DMS 273 (cell line): ENCODE results near the gene CCR5.

ENCODE experiments used
- DNase-seq: peaks from one replicate; lab custom pipeline; 2025; ENCODE audit not compliant: unreplicated experiment; lab: John Stamatoyannopoulos, UW

Gene CCR5

DNA sequence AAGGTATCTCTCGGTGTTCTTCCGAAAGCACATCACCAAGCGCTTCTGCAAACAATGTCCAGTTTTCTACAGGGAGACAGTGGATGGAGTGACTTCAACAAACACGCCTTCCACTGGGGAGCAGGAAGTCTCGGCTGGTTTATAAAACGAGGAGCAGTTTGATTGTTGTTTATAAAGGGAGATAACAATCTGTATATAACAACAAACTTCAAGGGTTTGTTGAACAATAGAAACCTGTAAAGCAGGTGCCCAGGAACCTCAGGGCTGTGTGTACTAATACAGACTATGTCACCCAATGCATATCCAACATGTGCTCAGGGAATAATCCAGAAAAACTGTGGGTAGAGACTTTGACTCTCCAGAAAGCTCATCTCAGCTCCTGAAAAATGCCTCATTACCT, 12.3 kb upstream of the CCR5 start:
- DNase-seq = no peak

DNA sequence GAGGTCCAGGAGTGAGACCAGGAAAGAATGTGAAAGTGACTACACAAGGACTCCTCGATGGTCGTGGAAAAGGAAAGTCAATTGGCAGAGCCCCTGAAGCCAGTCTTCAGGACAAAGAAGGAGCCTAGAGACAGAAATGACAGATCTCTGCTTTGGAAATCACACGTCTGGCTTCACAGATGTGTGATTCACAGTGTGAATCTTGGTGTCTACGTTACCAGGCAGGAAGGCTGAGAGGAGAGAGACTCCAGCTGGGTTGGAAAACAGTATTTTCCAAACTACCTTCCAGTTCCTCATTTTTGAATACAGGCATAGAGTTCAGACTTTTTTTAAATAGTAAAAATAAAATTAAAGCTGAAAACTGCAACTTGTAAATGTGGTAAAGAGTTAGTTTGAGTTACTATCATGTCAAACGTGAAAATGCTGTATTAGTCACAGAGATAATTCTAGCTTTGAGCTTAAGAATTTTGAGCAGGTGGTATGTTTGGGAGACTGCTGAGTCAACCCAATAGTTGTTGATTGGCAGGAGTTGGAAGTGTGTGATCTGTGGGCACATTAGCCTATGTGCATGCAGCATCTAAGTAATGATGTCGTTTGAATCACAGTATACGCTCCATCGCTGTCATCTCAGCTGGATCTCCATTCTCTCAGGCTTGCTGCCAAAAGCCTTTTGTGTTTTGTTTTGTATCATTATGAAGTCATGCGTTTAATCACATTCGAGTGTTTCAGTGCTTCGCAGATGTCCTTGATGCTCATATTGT, 10.8 kb upstream of the CCR5 start:
- peak; percentile 2 for DNase-seq

DNA sequence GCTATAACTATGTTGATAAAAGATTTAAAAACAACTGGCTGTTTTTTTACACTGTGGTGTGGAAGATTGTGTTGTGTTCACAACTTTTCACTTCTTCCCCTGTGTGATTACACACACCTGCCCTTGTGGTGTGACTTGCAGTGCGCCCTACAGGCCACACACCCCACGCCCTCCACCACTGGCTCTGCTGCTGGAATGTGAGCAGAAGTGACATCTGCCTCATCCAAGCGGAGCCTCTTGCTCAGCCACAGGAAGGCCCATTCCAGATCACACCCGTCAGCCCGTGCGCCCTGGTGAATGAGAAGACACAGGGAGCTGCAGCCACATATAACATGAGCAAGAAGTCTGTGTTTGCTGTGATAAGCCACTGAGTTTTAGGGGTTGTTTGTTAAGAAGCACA, 9.8 kb upstream of the CCR5 start:
- DNase-seq = no peak

DNA sequence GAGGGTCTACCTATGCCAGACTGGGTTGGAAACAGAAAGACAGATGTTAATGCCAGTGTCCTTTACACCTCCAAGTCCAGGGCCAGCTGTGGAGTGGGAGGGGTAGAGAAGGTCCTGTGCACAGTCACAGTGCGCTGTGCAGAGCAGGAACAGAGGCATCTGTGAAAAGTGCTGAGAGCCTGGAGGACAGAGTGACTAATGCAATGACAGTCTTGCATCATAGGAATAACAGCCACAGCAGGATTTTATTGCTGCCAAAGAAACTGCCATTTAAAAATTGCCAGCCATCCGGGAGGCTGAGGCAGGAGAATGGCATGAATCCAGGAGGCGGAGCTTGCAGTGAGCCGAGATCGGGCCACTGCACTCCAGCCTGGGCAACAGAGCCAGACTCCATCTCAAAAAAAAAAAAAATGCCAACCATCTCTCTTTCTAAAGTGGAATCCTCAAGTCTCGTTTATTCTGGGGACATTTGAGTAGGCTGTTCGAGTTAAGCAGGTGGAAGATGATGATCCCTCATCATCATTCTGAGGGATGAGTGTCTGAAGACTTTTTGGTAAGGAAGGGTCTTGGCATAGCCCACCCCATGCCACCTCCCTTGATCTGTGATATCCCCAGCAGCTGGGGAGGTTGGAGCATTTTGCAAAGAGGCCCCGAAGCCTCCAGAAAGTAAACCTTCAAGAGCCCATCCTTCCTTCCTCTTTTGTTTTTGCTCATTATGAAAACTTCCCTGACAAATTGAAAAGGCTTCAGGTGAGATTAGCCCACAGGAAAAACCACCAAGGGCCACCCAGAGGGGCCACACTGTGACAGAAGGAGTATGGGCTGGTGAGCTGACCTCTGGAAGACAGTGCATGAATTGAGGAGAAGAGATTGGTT, 9.1 kb upstream of the CCR5 start:
- no peak for DNase-seq

DNA sequence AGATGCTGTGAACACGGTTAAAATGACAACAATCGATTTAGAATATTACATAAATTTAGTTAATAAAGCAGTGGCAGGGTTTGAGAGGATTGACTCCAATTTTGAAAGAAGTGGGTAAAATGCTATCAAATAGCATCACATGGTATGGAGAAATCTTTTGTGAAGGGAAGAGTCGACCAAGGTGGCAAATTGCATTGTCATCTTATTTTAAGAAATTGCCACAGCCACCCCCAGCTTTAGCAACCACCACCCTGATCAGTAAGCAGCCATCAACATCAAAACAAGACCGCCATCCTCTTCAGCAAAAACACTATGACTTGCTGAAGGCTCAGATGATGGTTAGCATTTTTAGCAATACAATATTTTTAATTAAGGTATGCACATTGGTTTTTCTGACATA, 5.7 kb upstream of the CCR5 start:
- DNase-seq = no peak

GRCh38 chr3:46365737-46366524, 4.8 kb upstream of the CCR5 start:
- no peak for DNase-seq

- no peak for DNase-seq
These were observed 2.9 kb upstream of the CCR5 start for GRCh38 chr3:46367811-46368210.

- peak; percentile 20 for DNase-seq
These were observed 2.2 kb upstream of the CCR5 start for GRCh38 chr3:46368569-46368968.

- DNase-seq = no peak
These were observed 1.6 kb upstream of the CCR5 start for GRCh38 chr3:46369151-46369550.

- no peak for DNase-seq
These were observed 1.0 kb upstream of the CCR5 start for GRCh38 chr3:46369675-46370132.

GRCh38 chr3:46371519-46372340, 984 bp downstream of the CCR5 start:
- DNase-seq = no peak

GRCh38 chr3:46372492-46373359, 2.0 kb downstream of the CCR5 start:
- peak; percentile 21 for DNase-seq

- DNase-seq = no peak
These were observed 4.0 kb downstream of the CCR5 start for GRCh38 chr3:46374755-46375154.

DNA sequence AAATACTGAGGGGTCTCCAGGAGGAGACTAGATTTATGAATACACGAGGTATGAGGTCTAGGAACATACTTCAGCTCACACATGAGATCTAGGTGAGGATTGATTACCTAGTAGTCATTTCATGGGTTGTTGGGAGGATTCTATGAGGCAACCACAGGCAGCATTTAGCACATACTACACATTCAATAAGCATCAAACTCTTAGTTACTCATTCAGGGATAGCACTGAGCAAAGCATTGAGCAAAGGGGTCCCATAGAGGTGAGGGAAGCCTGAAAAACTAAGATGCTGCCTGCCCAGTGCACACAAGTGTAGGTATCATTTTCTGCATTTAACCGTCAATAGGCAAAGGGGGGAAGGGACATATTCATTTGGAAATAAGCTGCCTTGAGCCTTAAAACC, 4.5 kb downstream of the CCR5 start:
- DNase-seq = no peak

DNA sequence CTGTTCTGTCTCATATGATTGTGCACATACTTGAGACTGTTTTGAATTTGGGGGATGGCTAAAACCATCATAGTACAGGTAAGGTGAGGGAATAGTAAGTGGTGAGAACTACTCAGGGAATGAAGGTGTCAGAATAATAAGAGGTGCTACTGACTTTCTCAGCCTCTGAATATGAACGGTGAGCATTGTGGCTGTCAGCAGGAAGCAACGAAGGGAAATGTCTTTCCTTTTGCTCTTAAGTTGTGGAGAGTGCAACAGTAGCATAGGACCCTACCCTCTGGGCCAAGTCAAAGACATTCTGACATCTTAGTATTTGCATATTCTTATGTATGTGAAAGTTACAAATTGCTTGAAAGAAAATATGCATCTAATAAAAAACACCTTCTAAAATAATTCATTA, 5.1 kb downstream of the CCR5 start:
- no peak for DNase-seq

DNA sequence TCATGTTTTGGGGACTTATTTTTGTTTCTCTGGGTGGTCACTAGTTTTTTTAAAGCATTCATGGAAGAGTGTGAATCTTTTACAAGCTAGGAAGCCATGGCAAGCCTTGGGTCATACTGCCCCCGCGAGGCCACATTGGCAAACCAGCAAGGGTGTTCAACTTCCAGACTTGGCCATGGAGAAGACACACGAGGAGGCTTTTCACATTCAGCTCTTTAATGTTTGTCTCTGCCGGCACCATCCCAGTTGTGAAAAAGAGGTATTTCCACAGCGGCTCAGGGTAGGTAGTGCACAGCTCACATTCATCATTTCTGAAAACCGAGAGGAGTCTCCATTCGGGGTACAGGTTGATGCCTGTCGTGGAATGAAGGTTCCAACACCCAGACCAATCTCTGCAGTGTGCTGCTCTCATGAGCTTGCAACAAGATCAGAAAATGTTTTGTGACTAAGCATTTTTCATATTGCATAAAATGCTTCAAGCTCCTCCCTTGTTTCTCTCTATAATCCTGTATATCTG, 7.7 kb downstream of the CCR5 start:
- DNase-seq = peak; percentile 20

DNA sequence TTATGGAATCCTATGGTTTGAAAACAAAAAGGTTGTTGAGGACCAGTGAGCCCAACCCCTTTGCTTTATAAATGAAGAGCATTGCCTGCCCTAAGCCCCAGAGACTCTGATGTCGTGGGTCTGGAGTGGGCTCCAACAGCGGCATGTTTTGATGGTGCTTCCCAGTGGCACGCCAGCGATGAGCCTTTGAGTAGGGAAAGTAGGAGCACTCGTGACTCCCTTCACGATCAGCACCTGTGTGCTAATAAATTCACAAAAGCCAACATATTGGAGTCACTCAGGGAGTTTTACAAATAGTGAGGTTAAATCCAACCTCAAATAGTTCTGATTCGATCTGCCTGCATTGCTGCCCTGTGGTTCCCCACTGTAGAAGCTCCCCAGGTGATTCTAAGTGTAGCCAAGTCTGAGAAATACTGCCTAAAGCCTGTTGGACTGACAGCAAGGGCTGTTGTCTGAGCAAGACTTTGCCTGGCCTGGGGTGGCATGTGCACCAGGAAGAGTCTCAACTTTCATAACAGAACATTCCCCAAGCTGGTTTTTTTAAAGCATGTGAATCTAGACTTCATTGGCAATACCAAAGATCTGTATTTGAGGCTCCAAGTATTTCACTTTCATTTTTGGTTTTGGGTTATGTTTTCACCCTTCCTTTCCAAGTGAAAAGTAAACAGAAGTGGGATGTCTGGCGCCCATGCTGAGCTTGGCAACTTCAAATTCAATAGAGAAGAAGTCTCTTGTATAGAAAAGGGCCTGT, 9.9 kb downstream of the CCR5 start:
- DNase-seq = no peak

- DNase-seq = no peak
These were observed 10.9 kb downstream of the CCR5 start for GRCh38 chr3:46381625-46382024.
